H1 (cell line): ENCODE results near the gene TPT1.

Experiments
- CREB1 ChIP-seq: IDR thresholded peaks from 2 replicates; pipeline ENCODE4 v1.6.1; 2012; ENCODE audit warnings: inconsistent platforms
- CTCF ChIP-seq, 3 experiments: IDR thresholded peaks; 1 replicate in 2 of 3; 2 replicates in 1 of 3; pipeline versions ENCODE4 v1.5.1 to v1.6.1; 2011; ENCODE audit warnings: low read length in 3 of 3, mild to moderate bottlenecking in 3 of 3, inconsistent platforms in 2 of 3, low read depth in 1 of 3, moderate library complexity in 1 of 3; ENCODE audit not compliant: insufficient read depth in 1 of 3; ENCODE audit errors: control extremely low read depth in 1 of 3
- KDM1A ChIP-seq: fragments of 200-600, 300-600 bp; sonication (generic); IDR thresholded peaks from 2 replicates; pipeline ENCODE4 v1.7.1; 2016; ENCODE audit warnings: mild to moderate bottlenecking, low read length, borderline replicate concordance
- NANOG ChIP-seq: IDR thresholded peaks from 2 replicates; pipeline ENCODE4 v1.6.1; 2011; ENCODE audit warnings: low read length, low read depth, mild to moderate bottlenecking, inconsistent platforms; ENCODE audit not compliant: insufficient read depth, poor library complexity, severe bottlenecking
- POLR2AphosphoS5 ChIP-seq: IDR thresholded peaks from 2 replicates; pipeline ENCODE4 v1.6.1; 2011; ENCODE audit warnings: low read depth, low read length
- TAF7 ChIP-seq: optimal IDR thresholded peaks from 2 replicates; pipeline ENCODE3; 2011; ENCODE audit warnings: low read depth, mild to moderate bottlenecking, inconsistent platforms, low read length, moderate library complexity, borderline replicate concordance
- TEAD4 ChIP-seq: IDR thresholded peaks from 2 replicates; pipeline ENCODE4 v1.6.1; 2012; ENCODE audit warnings: low read depth, low read length, inconsistent platforms, mixed read lengths
- ZNF274 ChIP-seq: IDR thresholded peaks from 2 replicates; pipeline ENCODE4 v1.7.0; 2012; ENCODE audit warnings: low read length, borderline replicate concordance; ENCODE audit errors: extremely low read depth
- TF ChIP-seq, protein P1 (sequence below): IDR thresholded peaks from 2 replicates; pipeline ENCODE4 v1.6.1; 2011; ENCODE audit warnings: low read depth, mild to moderate bottlenecking, low read length; ENCODE audit not compliant: insufficient read depth

DNA sequence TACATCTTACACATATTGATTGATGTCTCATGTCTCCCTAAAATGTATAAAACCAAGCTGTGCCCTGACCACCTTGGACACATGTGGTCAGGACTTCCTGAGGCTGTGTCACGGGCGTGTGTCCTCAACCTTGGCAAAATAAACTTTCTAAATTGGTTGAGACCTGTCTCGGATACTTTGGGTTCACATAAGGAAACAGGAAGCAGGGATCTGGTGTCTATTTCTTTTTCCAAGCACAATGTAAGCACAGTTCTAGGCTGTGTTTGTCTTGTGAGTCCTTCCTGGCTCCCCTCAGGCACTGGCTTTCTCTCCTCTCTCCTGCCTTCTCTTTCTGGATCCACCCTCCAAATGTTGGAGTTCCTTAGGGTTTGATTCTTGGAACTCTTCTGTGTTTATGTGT lies 27.6 kb upstream of the TPT1 start:
- TF ChIP-seq ZNF274 (no peak), NANOG (no peak), TAF7 (no peak), CTCF (IDR thresholded peaks at IDR 0.05; ENCODE audit: control extremely low read depth in 1 of 3, insufficient read depth in 1 of 3, low read depth in 1 of 3, low read length in 3 of 3) (no peak), CREB1 (no peak), KDM1A (no peak), POLR2AphosphoS5 (no peak), TEAD4 (no peak)
- TF ChIP-seq, protein P1, sequence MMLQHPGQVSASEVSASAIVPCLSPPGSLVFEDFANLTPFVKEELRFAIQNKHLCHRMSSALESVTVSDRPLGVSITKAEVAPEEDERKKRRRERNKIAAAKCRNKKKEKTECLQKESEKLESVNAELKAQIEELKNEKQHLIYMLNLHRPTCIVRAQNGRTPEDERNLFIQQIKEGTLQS: no peak
